Thoracic aorta (tissue), 2 donors: ENCODE data around the gene TCF19. TPM values are rescaled to one million over a fixed set of nuclear protein-coding genes. Genes with fewer than 3 reads are reported as not detected.
A peak's percentile ranks its signal among the peaks of the same experiment; 100 is the strongest.

Experiments used
- ATAC-seq: fragments of 150-250 bp; one replicate; pipeline ENCODE4 v1.8.0; 2017; ENCODE audit warnings: low read depth; ENCODE audit not compliant: insufficient number of reproducible peaks, low FRiP score
- DNase-seq: peaks from one replicate; pipeline ENCODE4 v3.0.0-alpha.2; 2020; ENCODE audit warnings: low spot score
- H3K27ac ChIP-seq, 2 donors: fragments of 200-600 bp; sonication (generic); 1 replicate in 1 of 2; 2 replicates in 1 of 2; pipeline ENCODE4 v1.5.1; 2016; ENCODE audit warnings: mild to moderate bottlenecking in 2 of 2, moderate library complexity in 2 of 2
- H3K27me3 ChIP-seq: fragments of 200-600 bp; sonication (generic); replicated peaks from 2 replicates; pipeline ENCODE4 v1.6.0; 2016; ENCODE audit warnings: mild to moderate bottlenecking; ENCODE audit not compliant: insufficient read depth
- H3K36me3 ChIP-seq: fragments of 200-600 bp; sonication (generic); one replicate; pipeline ENCODE4 v1.5.1; 2016
- H3K4me1 ChIP-seq, 2 donors: fragments of 200-600 bp; sonication (generic); 1 replicate in 1 of 2; 2 replicates in 1 of 2; pipeline versions ENCODE4 v1.5.1 to v1.6.0; 2016; ENCODE audit warnings: low read depth in 2 of 2, mild to moderate bottlenecking in 1 of 2; ENCODE audit not compliant: control insufficient read depth in 1 of 2
- H3K4me3 ChIP-seq: fragments of 200-600 bp; sonication (generic); 2 replicates; pipeline ENCODE4 v1.5.1; 2016; ENCODE audit warnings: mild to moderate bottlenecking
- H3K9me3 ChIP-seq: fragments of 200-600 bp; sonication (generic); 2 replicates; pipeline ENCODE4 v1.5.1; 2016
- CTCF ChIP-seq: fragments of 200-600 bp; sonication (generic); IDR thresholded peaks from one replicate; pipeline ENCODE4 v1.5.1; 2019; ENCODE audit warnings: antibody characterized with exemption
- total RNA-seq, 2 donors: library from RNA; depleted of rRNA; stranded (reverse); fragments of >200 nt; gene quantifications; one replicate each; pipeline versions ENCODE4 v1.1.0 to v1.2.3, GENCODE V29; 2016

The TCF19 gene
- total RNA-seq, 2 donors from 2014 or later, result 1.6 to 15.7 TPM

GRCh38 chr6:31174378-31174777 lies 16.0 kb downstream of the TCF19 start:
- Histone ChIP-seq H3K4me1 (no peaks in the 10 kb centered on the region), H3K27ac (no peak overlapping the region), H3K27me3 (no peaks in the 10 kb centered on the region), H3K4me3 (no peak overlapping the region), H3K9me3 (no peaks in the 10 kb centered on the region), H3K36me3 (no peaks in the 10 kb centered on the region)
- no peak for TF ChIP-seq CTCF
- no peak for ATAC-seq
- DNase-seq, result no peak

GRCh38 chr6:31175971-31176370 lies 17.6 kb downstream of the TCF19 start:
- no peak for ATAC-seq
- no peak overlapping the region for H3K27ac ChIP-seq
- no peaks in the 10 kb centered on the region for H3K9me3 ChIP-seq
- H3K27me3 ChIP-seq, result no peaks in the 10 kb centered on the region
- no peaks in the 10 kb centered on the region for H3K36me3 ChIP-seq
- H3K4me1 ChIP-seq, result peaks cover 0 to under 1% of the 10 kb centered on the region in 2 donors
- no peak for TF ChIP-seq CTCF
- DNase-seq, result no peak
- H3K4me3 ChIP-seq, result no peak overlapping the region

- no peak overlapping the region for H3K27ac ChIP-seq
- TF ChIP-seq CTCF, result no peak
- ATAC-seq, result no peak
- H3K4me3 ChIP-seq, result no peak overlapping the region
- no peaks in the 10 kb centered on the region for H3K9me3 ChIP-seq
- H3K27me3 ChIP-seq, result no peaks in the 10 kb centered on the region
- no peak for DNase-seq
- H3K36me3 ChIP-seq, result no peaks in the 10 kb centered on the region
- H3K4me1 ChIP-seq, result peaks cover 0 to 2% of the 10 kb centered on the region in 2 donors
Measured at GRCh38 chr6:31178143-31179041, 20.0 kb downstream of the TCF19 start.

GRCh38 chr6:31179042-31179386 lies 20.6 kb downstream of the TCF19 start:
- H3K27ac ChIP-seq, result no peak overlapping the region
- ATAC-seq, result no peak
- H3K27me3 ChIP-seq, result no peaks in the 10 kb centered on the region
- no peaks in the 10 kb centered on the region for H3K9me3 ChIP-seq
- no peaks in the 10 kb centered on the region for H3K36me3 ChIP-seq
- H3K4me3 ChIP-seq, result no peak overlapping the region
- H3K4me1 ChIP-seq, result peaks cover 0 to 2% of the 10 kb centered on the region in 2 donors
- DNase-seq, result no peak
- no peak for TF ChIP-seq CTCF

GRCh38 chr6:31179896-31180295 lies 21.5 kb downstream of the TCF19 start:
- H3K4me1 ChIP-seq, result peaks cover 0 to 2% of the 10 kb centered on the region in 2 donors
- no peaks in the 10 kb centered on the region for H3K36me3 ChIP-seq
- DNase-seq, result no peak
- no peaks in the 10 kb centered on the region for H3K9me3 ChIP-seq
- H3K4me3 ChIP-seq, result peak overlapping the region; percentile 72
- H3K27me3 ChIP-seq, result no peaks in the 10 kb centered on the region
- peak overlapping the region in 1 of 2 donors; percentile 38 for H3K27ac ChIP-seq
- no peak for TF ChIP-seq CTCF
- ATAC-seq, result no peak
